ENCODE measurements around the gene DCST2.
A peak's percentile ranks its signal among the peaks of the same experiment; 100 is the strongest.

DCST2 gene

GRCh38 chr1:155062151-155062686, 28.6 kb upstream of the DCST2 start:
- no peaks in the 10 kb centered on the region for H3K4me1 ChIP-seq (ENCODE audit: insufficient read depth, low read length)
- H3K9me3 ChIP-seq (ENCODE audit: control insufficient read depth, insufficient read depth, low read length): no peaks in the 10 kb centered on the region
- H3K36me3 ChIP-seq (ENCODE audit: insufficient read depth, low read length): no peaks in the 10 kb centered on the region; the same call in 1 of the 2 replicates
- peak overlapping the region; percentile 40; the same call in 1 of the 2 replicates for H3K9ac ChIP-seq (ENCODE audit: low read depth, low read length)

- H3K9ac ChIP-seq (ENCODE audit: low read depth, low read length): peak overlapping the region; percentile 40; the same call in 1 of the 2 replicates
- no peaks in the 10 kb centered on the region for H3K9me3 ChIP-seq (ENCODE audit: control insufficient read depth, insufficient read depth, low read length)
- no peaks in the 10 kb centered on the region; the same call in 1 of the 2 replicates for H3K36me3 ChIP-seq (ENCODE audit: insufficient read depth, low read length)
- no peaks in the 10 kb centered on the region for H3K4me1 ChIP-seq (ENCODE audit: insufficient read depth, low read length)
Measured at GRCh38 chr1:155061381-155062150, 28.0 kb upstream of the DCST2 start.

GRCh38 chr1:155060736-155061135, 27.2 kb upstream of the DCST2 start:
- no peak overlapping the region for H3K9ac ChIP-seq (ENCODE audit: low read depth, low read length)
- no peaks in the 10 kb centered on the region for H3K4me1 ChIP-seq (ENCODE audit: insufficient read depth, low read length)
- no peaks in the 10 kb centered on the region; the same call in 1 of the 2 replicates for H3K36me3 ChIP-seq (ENCODE audit: insufficient read depth, low read length)
- no peaks in the 10 kb centered on the region for H3K9me3 ChIP-seq (ENCODE audit: control insufficient read depth, insufficient read depth, low read length)

- no peaks in the 10 kb centered on the region for H3K9me3 ChIP-seq (ENCODE audit: control insufficient read depth, insufficient read depth, low read length)
- H3K4me1 ChIP-seq (ENCODE audit: insufficient read depth, low read length): peaks cover under 1% of the 10 kb centered on the region; the same call in 1 of the 2 replicates
- H3K36me3 ChIP-seq (ENCODE audit: insufficient read depth, low read length): no peaks in the 10 kb centered on the region; the same call in 1 of the 2 replicates
- H3K9ac ChIP-seq (ENCODE audit: low read depth, low read length): no peak overlapping the region
Measured at GRCh38 chr1:155057788-155058211, 24.2 kb upstream of the DCST2 start.

- H3K9me3 ChIP-seq (ENCODE audit: control insufficient read depth, insufficient read depth, low read length): no peaks in the 10 kb centered on the region
- peaks cover 6% of the 10 kb centered on the region; the same call in 1 of the 2 replicates for H3K4me1 ChIP-seq (ENCODE audit: insufficient read depth, low read length)
- no peak overlapping the region for H3K9ac ChIP-seq (ENCODE audit: low read depth, low read length)
- H3K36me3 ChIP-seq (ENCODE audit: insufficient read depth, low read length): no peaks in the 10 kb centered on the region; the same call in 1 of the 2 replicates
Measured at GRCh38 chr1:155057104-155057503, 23.5 kb upstream of the DCST2 start.

- no peak overlapping the region for H3K9ac ChIP-seq (ENCODE audit: low read depth, low read length)
- H3K36me3 ChIP-seq (ENCODE audit: insufficient read depth, low read length): no peaks in the 10 kb centered on the region; the same call in 1 of the 2 replicates
- H3K9me3 ChIP-seq (ENCODE audit: control insufficient read depth, insufficient read depth, low read length): no peaks in the 10 kb centered on the region
- H3K4me1 ChIP-seq (ENCODE audit: insufficient read depth, low read length): peaks cover 11% of the 10 kb centered on the region; the same call in 1 of the 2 replicates
Measured at GRCh38 chr1:155053531-155054105, 20.0 kb upstream of the DCST2 start.

GRCh38 chr1:155052439-155053395, 19.1 kb upstream of the DCST2 start:
- H3K36me3 ChIP-seq (ENCODE audit: insufficient read depth, low read length): no peaks in the 10 kb centered on the region
- peaks cover 11% of the 10 kb centered on the region; the same call in 1 of the 2 replicates for H3K4me1 ChIP-seq (ENCODE audit: insufficient read depth, low read length)
- H3K9me3 ChIP-seq (ENCODE audit: control insufficient read depth, insufficient read depth, low read length): no peaks in the 10 kb centered on the region
- peak overlapping the region; percentile 78; the same call in 1 of the 2 replicates for H3K9ac ChIP-seq (ENCODE audit: low read depth, low read length)

GRCh38 chr1:155051777-155052398, 18.3 kb upstream of the DCST2 start:
- H3K9me3 ChIP-seq (ENCODE audit: control insufficient read depth, insufficient read depth, low read length): no peaks in the 10 kb centered on the region
- peaks cover 11% of the 10 kb centered on the region; the same call in 1 of the 2 replicates for H3K4me1 ChIP-seq (ENCODE audit: insufficient read depth, low read length)
- no peaks in the 10 kb centered on the region for H3K36me3 ChIP-seq (ENCODE audit: insufficient read depth, low read length)
- H3K9ac ChIP-seq (ENCODE audit: low read depth, low read length): peak overlapping the region; percentile 78

GRCh38 chr1:155051342-155051776, 17.8 kb upstream of the DCST2 start:
- Histone ChIP-seq H3K36me3 (ENCODE audit: insufficient read depth, low read length) (no peaks in the 10 kb centered on the region), H3K4me1 (ENCODE audit: insufficient read depth, low read length) (peaks cover 11% of the 10 kb centered on the region; the same call in 1 of the 2 replicates), H3K9ac (ENCODE audit: low read depth, low read length) (peak overlapping the region; percentile 78), H3K9me3 (ENCODE audit: control insufficient read depth, insufficient read depth, low read length) (no peaks in the 10 kb centered on the region)

- Histone ChIP-seq H3K4me1 (ENCODE audit: insufficient read depth, low read length) (peaks cover 11% of the 10 kb centered on the region; the same call in 1 of the 2 replicates), H3K9ac (ENCODE audit: low read depth, low read length) (peak within 1 kb of the TSS; percentile 78), H3K36me3 (ENCODE audit: insufficient read depth, low read length) (no peaks in the 10 kb centered on the region), H3K9me3 (ENCODE audit: control insufficient read depth, insufficient read depth, low read length) (no peaks in the 10 kb centered on the region)
Measured at GRCh38 chr1:155050560-155051341, 17.2 kb upstream of the DCST2 start, which contains the start of gene ADAM15. ADAM15 (plus strand) TSS chr1:155051316; CDS start chr1:155051387, 71 bp downstream.

- 0 out of 2 replicates have a peak overlapping the region, but pooled peaks have one; percentile 48 for H3K9ac ChIP-seq (ENCODE audit: low read depth, low read length)
Measured at GRCh38 chr1:155049651-155050559, 16.3 kb upstream of the DCST2 start.

More at GRCh38 chr1:155049651-155050559, 16.3 kb upstream of the DCST2 start:
- Histone ChIP-seq H3K4me1 (ENCODE audit: insufficient read depth, low read length) (peaks cover 11% of the 10 kb centered on the region; the same call in 1 of the 2 replicates), H3K9me3 (ENCODE audit: control insufficient read depth, insufficient read depth, low read length) (no peaks in the 10 kb centered on the region), H3K36me3 (ENCODE audit: insufficient read depth, low read length) (no peaks in the 10 kb centered on the region)

Measured in ES-I3 (cell line).